NCI-H526 (cell line): ENCODE results near the gene SNU13.
A peak's percentile ranks its signal among the peaks of the same experiment; 100 is the strongest.
"Not testable (repeated sequence)": the region's sequence is repeated elsewhere in the genome, so short reads cannot be mapped to it uniquely, and the experiment has no call there.

Experiments
- DNase-seq, 2 experiments: peaks; one replicate each; lab custom pipeline; 2025; lab: John Stamatoyannopoulos, UW

Gene SNU13

GRCh38 chr22:41681616-41682015, 7.1 kb downstream of the SNU13 start:
- DNase-seq: peak in 1 of 2 experiments; percentile 17

GRCh38 chr22:41676134-41676533, 12.5 kb downstream of the SNU13 start:
- DNase-seq: no peak

GRCh38 chr22:41674846-41675340, 13.8 kb downstream of the SNU13 start:
- no peak for DNase-seq

GRCh38 chr22:41672780-41673509, 15.7 kb downstream of the SNU13 start:
- no peak for DNase-seq

GRCh38 chr22:41672096-41672495, 16.6 kb downstream of the SNU13 start:
- DNase-seq: not testable (repeated sequence)

- DNase-seq: no peak
These were observed 19.4 kb downstream of the SNU13 start for GRCh38 chr22:41668971-41669911.

GRCh38 chr22:41664951-41665350, 23.7 kb downstream of the SNU13 start:
- DNase-seq: no peak

GRCh38 chr22:41664490-41664889, 24.2 kb downstream of the SNU13 start:
- DNase-seq: no peak

- not testable (repeated sequence) for DNase-seq
These were observed 25.1 kb downstream of the SNU13 start for GRCh38 chr22:41663594-41663993.

- DNase-seq: no peak
These were observed 27.0 kb downstream of the SNU13 start for GRCh38 chr22:41661713-41662112.

- no peak for DNase-seq
These were observed 27.6 kb downstream of the SNU13 start for GRCh38 chr22:41661088-41661487.

GRCh38 chr22:41660416-41660815, 28.3 kb downstream of the SNU13 start:
- DNase-seq: no peak

GRCh38 chr22:41659941-41660340, 28.7 kb downstream of the SNU13 start:
- DNase-seq: no peak

GRCh38 chr22:41658869-41659268, 29.8 kb downstream of the SNU13 start:
- no peak for DNase-seq

GRCh38 chr22:41657709-41658108, 31.0 kb downstream of the SNU13 start:
- no peak for DNase-seq

GRCh38 chr22:41656556-41656955, 32.1 kb downstream of the SNU13 start:
- DNase-seq: no peak

GRCh38 chr22:41654322-41654721, 34.3 kb downstream of the SNU13 start:
- no peak for DNase-seq

GRCh38 chr22:41650821-41651220, 37.8 kb downstream of the SNU13 start:
- no peak for DNase-seq

GRCh38 chr22:41650229-41650628, 38.4 kb downstream of the SNU13 start:
- no peak for DNase-seq

GRCh38 chr22:41648432-41648831, 40.2 kb downstream of the SNU13 start:
- no peak for DNase-seq

GRCh38 chr22:41647771-41648170, 40.9 kb downstream of the SNU13 start:
- no peak for DNase-seq

GRCh38 chr22:41642331-41643110, 46.1 kb downstream of the SNU13 start:
- no peak for DNase-seq
